SK-N-SH treated with all-trans-retinoic acid at 6 μM for 48 hours (cell line): ENCODE data around the gene IQCK.

Experiments used
- ATAC-seq: fragments of 200-7000 bp; cut with Tn5 transposase; 3 replicates; pipeline ENCODE4 v1.9.1; 2020; ENCODE audit warnings: mild to moderate bottlenecking, moderate library complexity
- BACH2 ChIP-seq: fragments of 250-450 bp; sonication (Bioruptor Pico); IDR thresholded peaks from 2 replicates; pipeline ENCODE4 v1.9.0; 2021; ENCODE audit warnings: mild to moderate bottlenecking, borderline replicate concordance
- CREB5 ChIP-seq: fragments of 250-450 bp; sonication (Bioruptor Pico); IDR thresholded peaks from 2 replicates; pipeline ENCODE4 v1.5.1; 2020; ENCODE audit warnings: low read depth, mild to moderate bottlenecking, moderate library complexity
- CSDC2 ChIP-seq: fragments of 250-450 bp; sonication (Bioruptor Pico); IDR thresholded peaks from 2 replicates; pipeline ENCODE4 v1.5.0; 2020; ENCODE audit warnings: mild to moderate bottlenecking, moderate library complexity
- CSRNP3 ChIP-seq: fragments of 250-450 bp; sonication (Bioruptor Pico); IDR thresholded peaks from 2 replicates; pipeline ENCODE4 v1.5.1; 2021; ENCODE audit warnings: mild to moderate bottlenecking, moderate library complexity
- ESRRG ChIP-seq: fragments of 250-450 bp; sonication (Bioruptor Pico); IDR thresholded peaks from 2 replicates; pipeline ENCODE4 v1.6.1; 2021; ENCODE audit warnings: mild to moderate bottlenecking
- GLIS3 ChIP-seq: fragments of 250-450 bp; sonication (Bioruptor Pico); IDR thresholded peaks from 2 replicates; pipeline ENCODE4 v1.5.0; 2020; ENCODE audit warnings: mild to moderate bottlenecking, moderate library complexity
- ISL1 ChIP-seq: fragments of 250-450 bp; sonication (Bioruptor Pico); IDR thresholded peaks from 2 replicates; pipeline ENCODE4 v2.1.2; 2022; ENCODE audit warnings: mild to moderate bottlenecking, moderate library complexity
- OSR1 ChIP-seq: fragments of 250-450 bp; sonication (Bioruptor Pico); IDR thresholded peaks from 2 replicates; pipeline ENCODE4 v1.8.0; 2022; ENCODE audit warnings: moderate library complexity, mild to moderate bottlenecking, inconsistent platforms
- PATZ1 ChIP-seq: fragments of 250-450 bp; sonication (Bioruptor Pico); IDR thresholded peaks from 2 replicates; pipeline ENCODE4 v1.8.0; 2020; ENCODE audit warnings: mild to moderate bottlenecking, moderate library complexity, borderline replicate concordance
- POU6F1 ChIP-seq: fragments of 250-450 bp; sonication (Bioruptor Pico); IDR thresholded peaks from 2 replicates; pipeline ENCODE4 v1.8.0; 2021; ENCODE audit warnings: low read depth, mild to moderate bottlenecking, moderate library complexity, borderline replicate concordance
- PPARA ChIP-seq: fragments of 250-450 bp; sonication (Bioruptor Pico); IDR thresholded peaks from 2 replicates; pipeline ENCODE4 v1.5.0; 2020; ENCODE audit warnings: mild to moderate bottlenecking, borderline replicate concordance
- RARB ChIP-seq: fragments of 250-450 bp; sonication (Bioruptor Pico); IDR thresholded peaks from 2 replicates; pipeline ENCODE4 v1.8.0; 2021; ENCODE audit warnings: mild to moderate bottlenecking, moderate library complexity
- TCF4 ChIP-seq: fragments of 250-450 bp; sonication (Bioruptor Pico); IDR thresholded peaks from 2 replicates; pipeline ENCODE4 v1.8.0; 2021; ENCODE audit warnings: mild to moderate bottlenecking, moderate library complexity, borderline replicate concordance
- TOX ChIP-seq: fragments of 250-450 bp; sonication (Bioruptor Pico); IDR thresholded peaks from 2 replicates; pipeline ENCODE4 v1.8.0; 2021; ENCODE audit warnings: mild to moderate bottlenecking, moderate library complexity, borderline replicate concordance
- TSHZ2 ChIP-seq: fragments of 250-450 bp; sonication (Bioruptor Pico); IDR thresholded peaks from 2 replicates; pipeline ENCODE4 v1.5.0; 2020; ENCODE audit warnings: mild to moderate bottlenecking, moderate library complexity
- ZC3H10 ChIP-seq: fragments of 250-450 bp; sonication (Bioruptor Pico); IDR thresholded peaks from 2 replicates; pipeline ENCODE4 v1.5.1; 2021; ENCODE audit warnings: mild to moderate bottlenecking, moderate library complexity
- ZFP3 ChIP-seq: fragments of 250-450 bp; sonication (Bioruptor Pico); IDR thresholded peaks from 2 replicates; pipeline ENCODE4 v1.5.0; 2020; ENCODE audit warnings: mild to moderate bottlenecking, moderate library complexity
- ZFP30 ChIP-seq: fragments of 450-650 bp; formaldehyde crosslinking; IDR thresholded peaks from 2 replicates; pipeline ENCODE4 v1.5.0; 2022; ENCODE audit warnings: mild to moderate bottlenecking, moderate library complexity
- ZNF565 ChIP-seq: fragments of 450-650 bp; formaldehyde crosslinking; conservative IDR thresholded peaks from 2 replicates; pipeline ENCODE4 v1.5.0; 2020; ENCODE audit warnings: low read depth, mild to moderate bottlenecking, moderate library complexity
- ZNF70 ChIP-seq: fragments of 450-650 bp; formaldehyde crosslinking; IDR thresholded peaks from 2 replicates; pipeline ENCODE4 v1.5.0; 2020; ENCODE audit warnings: mild to moderate bottlenecking, moderate library complexity
- ZNF8 ChIP-seq: fragments of 450-650 bp; formaldehyde crosslinking; IDR thresholded peaks from 2 replicates; pipeline ENCODE4 v1.5.0; 2020; ENCODE audit warnings: mild to moderate bottlenecking, moderate library complexity

The IQCK gene

GRCh38 chr16:19837984-19838707 is 120.1 kb downstream of the IQCK start (continued):
- TF ChIP-seq ISL1 (CRISPR knock-in tag) = no peak
- no peak for TF ChIP-seq OSR1 (CRISPR knock-in tag)
- TF ChIP-seq ZNF565 (CRISPR knock-in tag) = no peak
- no peak for TF ChIP-seq ZNF70
- TF ChIP-seq TOX (CRISPR knock-in tag) = no peak
- TF ChIP-seq CSDC2 (CRISPR knock-in tag) = no peak

- TF ChIP-seq OSR1 (CRISPR knock-in tag) = no peak
- TF ChIP-seq CREB5 (CRISPR knock-in tag) = no peak
- TF ChIP-seq RARB (CRISPR knock-in tag) = no peak
- no peak for TF ChIP-seq CSDC2 (CRISPR knock-in tag)
- no peak for TF ChIP-seq TCF4
- no peak for ATAC-seq
These were observed 122.5 kb downstream of the IQCK start for GRCh38 chr16:19840524-19841110.

- ATAC-seq = no peak
These were observed 123.1 kb downstream of the IQCK start for GRCh38 chr16:19841184-19841583.

More at GRCh38 chr16:19841184-19841583, 123.1 kb downstream of the IQCK start:
- TF ChIP-seq TSHZ2 (CRISPR knock-in tag) (no peak), ZFP3 (CRISPR knock-in tag) (no peak), PATZ1 (CRISPR knock-in tag) (no peak), TCF4 (no peak), GLIS3 (CRISPR knock-in tag) (no peak), BACH2 (CRISPR knock-in tag) (no peak), PPARA (CRISPR knock-in tag) (no peak), ZNF8 (CRISPR knock-in tag) (no peak), CSRNP3 (no peak), POU6F1 (CRISPR knock-in tag) (no peak), ISL1 (CRISPR knock-in tag) (no peak), ZC3H10 (CRISPR knock-in tag) (no peak), CREB5 (CRISPR knock-in tag) (no peak), ZFP30 (CRISPR knock-in tag) (no peak), ESRRG (no peak), TOX (CRISPR knock-in tag) (no peak), ZNF565 (CRISPR knock-in tag) (no peak)
